ENCODE measurements around the gene BOC.

BOC gene

GRCh38 chr3:113226491-113226890, 15.1 kb downstream of the BOC start:
- no peak for DNase-seq (ENCODE audit: low read depth)

DNA sequence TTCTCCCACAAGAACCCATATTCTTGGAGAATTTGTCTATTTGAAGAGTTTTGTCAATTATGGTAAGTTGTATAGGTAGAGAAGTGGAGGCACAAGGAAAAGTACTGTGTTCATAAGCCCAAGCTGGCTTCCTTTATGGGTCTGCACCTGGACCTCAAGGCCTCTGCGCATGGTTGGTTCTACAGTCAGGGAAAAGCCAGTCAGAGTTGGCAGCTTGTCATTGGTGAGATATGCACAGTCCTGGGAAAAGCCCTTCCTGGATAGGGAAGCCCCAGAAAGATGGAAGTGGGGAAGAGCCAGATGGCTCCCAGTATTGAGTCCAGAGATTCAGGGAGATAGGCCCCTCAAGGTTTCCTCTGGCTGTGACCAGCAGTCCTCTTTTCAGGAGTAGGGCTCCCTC, 15.8 kb downstream of the BOC start:
- DNase-seq (ENCODE audit: low read depth): no peak

- DNase-seq (ENCODE audit: low read depth): no peak
Observed at GRCh38 chr3:113228498-113229286, 17.3 kb downstream of the BOC start.

GRCh38 chr3:113231391-113231790, 20.0 kb downstream of the BOC start:
- no peak for DNase-seq (ENCODE audit: low read depth)

GRCh38 chr3:113231827-113232253, 20.5 kb downstream of the BOC start:
- no peak for DNase-seq (ENCODE audit: low read depth)

GRCh38 chr3:113232342-113232741, 21.0 kb downstream of the BOC start:
- DNase-seq (ENCODE audit: low read depth): no peak

- no peak for DNase-seq (ENCODE audit: low read depth)
Observed at GRCh38 chr3:113233497-113233896, 22.1 kb downstream of the BOC start.

GRCh38 chr3:113234028-113234427, 22.7 kb downstream of the BOC start:
- DNase-seq (ENCODE audit: low read depth): no peak

- no peak for DNase-seq (ENCODE audit: low read depth)
Observed at GRCh38 chr3:113234688-113235260, 23.4 kb downstream of the BOC start.

- no peak for DNase-seq (ENCODE audit: low read depth)
Observed at GRCh38 chr3:113238503-113238902, 27.1 kb downstream of the BOC start.

- DNase-seq (ENCODE audit: low read depth): no peak
Observed at GRCh38 chr3:113240841-113241240, 29.5 kb downstream of the BOC start.

DNA sequence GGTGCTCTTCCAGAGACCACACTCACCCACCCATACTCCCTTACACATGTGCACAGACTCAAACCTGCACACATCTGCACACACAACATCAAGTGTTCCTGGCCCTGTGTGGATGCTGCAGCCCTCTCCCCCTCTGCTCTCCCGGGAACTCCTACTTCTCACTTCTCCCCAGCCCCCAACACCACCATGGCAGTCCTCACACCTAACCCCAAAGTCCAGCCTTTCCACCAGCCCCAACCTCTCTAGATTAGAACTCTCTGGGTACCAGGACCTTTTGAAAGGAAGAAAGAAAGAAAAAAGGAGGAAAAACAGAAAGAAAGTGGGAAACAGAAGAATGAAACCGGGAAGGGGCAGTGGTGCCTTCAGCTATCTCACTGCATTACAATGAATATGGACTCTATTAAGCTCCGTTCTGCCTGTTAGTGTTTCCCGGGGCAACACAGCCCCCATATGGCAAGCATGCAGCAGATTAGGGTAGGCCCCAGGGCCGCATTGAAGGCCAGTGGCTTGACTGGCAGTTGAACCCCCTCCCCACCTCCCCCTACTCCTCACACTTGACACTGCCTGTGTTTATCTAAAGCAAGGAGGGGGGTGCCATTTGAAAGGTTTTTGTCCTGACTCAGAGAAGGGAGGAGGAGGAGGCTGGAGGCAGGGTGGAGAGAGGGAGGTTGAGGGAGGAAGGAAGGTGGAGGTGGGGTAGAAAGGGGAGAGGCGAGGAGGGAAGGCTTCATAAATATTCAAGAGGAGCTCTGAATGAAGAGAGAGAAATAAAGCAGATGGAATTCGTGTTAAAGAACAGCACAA, 30.1 kb downstream of the BOC start:
- DNase-seq (ENCODE audit: low read depth): no peak

- DNase-seq (ENCODE audit: low read depth): no peak
Observed at GRCh38 chr3:113242096-113242581, 30.8 kb downstream of the BOC start.

DNA sequence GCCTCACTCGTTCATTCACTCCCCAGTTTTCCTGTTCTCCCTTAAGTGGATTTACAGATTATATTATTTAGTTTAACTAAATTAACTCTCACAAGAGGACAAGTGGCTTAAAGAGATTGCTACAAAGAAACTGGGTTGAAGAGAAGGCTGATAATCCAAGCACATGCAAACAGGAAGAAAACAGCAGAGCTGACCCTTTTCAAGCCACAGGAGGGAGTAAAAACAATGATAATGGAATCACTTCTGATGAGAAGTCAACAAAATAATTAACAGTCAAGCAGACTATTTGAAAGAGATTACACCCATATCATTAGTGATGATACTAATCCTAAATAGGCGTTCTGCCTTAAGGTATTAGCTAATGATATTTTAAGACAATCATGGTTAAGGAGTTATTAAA, 31.7 kb downstream of the BOC start:
- no peak for DNase-seq (ENCODE audit: low read depth)

DNA sequence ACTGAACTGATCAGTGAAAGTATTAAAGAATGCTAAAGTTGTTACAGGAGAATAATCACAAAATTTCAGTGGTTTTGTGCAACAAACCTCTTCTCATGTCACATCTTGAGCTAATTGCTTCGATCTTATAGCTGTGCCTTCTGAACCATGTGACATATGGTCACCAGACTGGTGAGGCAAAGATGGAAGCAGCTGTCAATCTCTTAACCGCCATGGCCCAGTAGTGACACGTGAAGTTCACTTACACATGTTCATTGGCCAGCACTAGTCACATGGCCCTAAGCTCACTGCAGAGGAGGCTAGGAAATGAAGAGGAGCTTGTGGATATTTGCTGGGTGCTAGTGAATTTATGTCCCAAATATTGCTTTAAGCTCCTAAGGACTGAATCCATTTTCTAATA, 32.5 kb downstream of the BOC start:
- DNase-seq (ENCODE audit: low read depth): no peak

GRCh38 chr3:113245761-113246161, 34.4 kb downstream of the BOC start:
- DNase-seq (ENCODE audit: low read depth): no peak

- DNase-seq (ENCODE audit: low read depth): no peak
Observed at GRCh38 chr3:113247068-113247467, 35.7 kb downstream of the BOC start.

DNA sequence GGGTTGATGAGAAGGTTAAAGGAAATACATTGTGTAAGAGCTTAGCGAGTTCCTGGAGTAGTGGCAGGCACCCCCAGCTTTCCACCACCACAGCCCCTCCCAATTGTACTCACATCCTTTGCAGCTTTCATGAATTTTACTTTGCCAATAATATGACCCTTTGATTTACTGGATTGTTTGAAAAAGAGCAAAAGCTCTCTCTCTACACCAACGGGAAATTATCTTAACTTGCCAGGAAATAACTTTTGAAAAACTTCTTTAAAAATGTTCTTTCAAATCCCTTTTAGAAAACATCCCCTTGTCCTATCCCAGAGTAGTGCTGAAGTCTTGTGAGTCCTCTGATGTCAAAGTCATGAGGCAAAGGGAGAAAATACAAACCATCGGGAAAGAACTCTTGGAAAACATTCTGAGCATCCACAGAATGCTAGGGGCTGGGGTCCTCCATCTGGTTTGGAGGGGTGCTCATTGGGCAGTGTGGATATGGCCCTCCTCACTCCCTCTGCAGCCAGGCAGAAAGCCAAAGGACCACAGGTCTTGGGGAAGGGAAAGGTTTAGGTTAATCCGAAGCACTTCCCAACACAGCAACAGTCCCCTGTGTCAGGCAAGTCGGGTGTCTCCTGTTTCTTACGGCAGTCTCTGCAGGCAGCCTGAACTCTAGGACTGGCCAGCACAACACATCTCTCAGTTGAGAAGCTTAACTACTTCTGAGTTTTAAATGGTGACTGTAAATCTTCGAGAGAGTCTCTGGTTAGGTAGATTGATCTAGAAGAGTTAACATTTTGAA, 36.5 kb downstream of the BOC start:
- DNase-seq (ENCODE audit: low read depth): no peak

DNA sequence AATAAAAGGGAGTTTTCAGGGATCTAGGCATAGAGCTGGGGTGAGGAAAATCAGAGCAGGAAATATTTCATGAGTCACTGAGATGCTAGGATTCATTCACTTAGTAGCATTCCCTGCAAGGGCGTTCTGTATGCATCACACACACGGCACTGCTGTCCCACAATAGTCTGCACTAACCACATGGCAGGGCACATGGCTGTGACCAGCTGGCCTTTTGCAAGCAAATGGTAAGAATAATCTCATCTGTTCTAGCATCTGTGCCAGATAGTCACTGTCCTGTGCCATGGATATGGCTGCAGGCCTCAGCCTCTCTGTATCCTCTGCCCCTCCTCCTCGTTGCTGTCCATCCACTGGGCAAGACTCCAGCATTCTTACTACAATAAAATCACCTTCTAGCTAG, 37.8 kb downstream of the BOC start:
- no peak for DNase-seq (ENCODE audit: low read depth)

- no peak for DNase-seq (ENCODE audit: low read depth)
Observed at GRCh38 chr3:113249601-113250000, 38.2 kb downstream of the BOC start.

- no peak for DNase-seq (ENCODE audit: low read depth)
Observed at GRCh38 chr3:113250566-113250965, 39.2 kb downstream of the BOC start.

GRCh38 chr3:113251817-113252216, 40.5 kb downstream of the BOC start:
- DNase-seq (ENCODE audit: low read depth): no peak

All from activated T-cell treated with anti-CD3 and anti-CD28 coated beads for 48 hours (primary cell).